K562 (cell line): ENCODE data around the gene NRSN2. TPM values are rescaled to one million over a fixed set of nuclear protein-coding genes. Genes with fewer than 3 reads are reported as not detected.
A peak's percentile ranks its signal among the peaks of the same experiment; 100 is the strongest.

Experiments
- AFF1 ChIP-seq, 2 experiments: fragments of 450-650 bp; IDR thresholded peaks; 2 replicates each; pipeline ENCODE4 v1.6.1; 2018; ENCODE audit warnings: mild to moderate bottlenecking in 2 of 2, low read depth in 1 of 2; ENCODE audit not compliant: partially characterized antibody in 2 of 2
- CHD1 ChIP-seq: fragments of 200-600 bp; sonication (generic); IDR thresholded peaks from one replicate; pipeline ENCODE4 v1.6.1; 2012; ENCODE audit warnings: mild to moderate bottlenecking, moderate library complexity, low read length, inconsistent platforms
- ETV5 ChIP-seq: sonication (generic); formaldehyde crosslinking; IDR thresholded peaks from 2 replicates; pipeline ENCODE4 v1.4.0; 2020; ENCODE audit warnings: low read depth, mild to moderate bottlenecking, missing genetic modification reagents
- FOXJ3 ChIP-seq: sonication (generic); formaldehyde crosslinking; IDR thresholded peaks from 2 replicates; pipeline ENCODE4 v1.4.0; 2020; ENCODE audit warnings: mild to moderate bottlenecking, missing genetic modification reagents
- HDAC3 ChIP-seq: fragments of 450-650 bp; IDR thresholded peaks from 2 replicates; pipeline ENCODE4 v1.6.1; 2018; ENCODE audit warnings: borderline replicate concordance, mild to moderate bottlenecking, moderate library complexity; ENCODE audit not compliant: partially characterized antibody
- HEY1 ChIP-seq: fragments of 250-450 bp; sonication (Bioruptor Pico); IDR thresholded peaks from 2 replicates; pipeline ENCODE4 v1.5.0; 2020; ENCODE audit warnings: mild to moderate bottlenecking, moderate library complexity, borderline replicate concordance
- HNRNPL ChIP-seq: fragments of 200-400 bp; formaldehyde crosslinking; IDR thresholded peaks from 2 replicates; pipeline ENCODE4 v1.6.1; 2017; ENCODE audit warnings: low read depth, mild to moderate bottlenecking, low read length
- IFI16 ChIP-seq: fragments of 250-450 bp; sonication (Bioruptor Pico); IDR thresholded peaks from 2 replicates; pipeline ENCODE4 v2.1.2; 2022; ENCODE audit warnings: mild to moderate bottlenecking, inconsistent platforms
- KDM4B ChIP-seq, 2 experiments: fragments of 450-650 bp in 1 of 2; sonication (generic) in 1 of 2; IDR thresholded peaks; 2 replicates each; pipeline ENCODE4 v1.6.1; 2016 to 2017; ENCODE audit warnings: borderline replicate concordance in 2 of 2, antibody characterized with exemption in 1 of 2, low read depth in 1 of 2, mild to moderate bottlenecking in 1 of 2
- KLF16 ChIP-seq: IDR thresholded peaks from 2 replicates; pipeline ENCODE4 v1.6.1; 2016; ENCODE audit warnings: antibody characterized with exemption
- MBD1 ChIP-seq: fragments of 250-450 bp; sonication (Bioruptor Pico); IDR thresholded peaks from 2 replicates; pipeline ENCODE4 v1.8.0; 2022; ENCODE audit warnings: inconsistent platforms
- MCM7 ChIP-seq, 2 experiments: fragments of 450-650 bp; IDR thresholded peaks; 2 replicates each; pipeline ENCODE4 v1.6.1; 2016 to 2018
- OTX1 ChIP-seq: fragments of 450-650 bp; formaldehyde crosslinking; IDR thresholded peaks from 2 replicates; pipeline ENCODE4 v1.4.0; 2022; ENCODE audit warnings: mild to moderate bottlenecking
- RBM14 ChIP-seq: fragments of 200-400 bp; formaldehyde crosslinking; IDR thresholded peaks from 2 replicates; pipeline ENCODE4 v1.6.1; 2018; ENCODE audit warnings: low read depth, mild to moderate bottlenecking, low read length, moderate library complexity, borderline replicate concordance; ENCODE audit not compliant: insufficient read depth
- RBM22 ChIP-seq: fragments of 200-400 bp; formaldehyde crosslinking; IDR thresholded peaks from 2 replicates; pipeline ENCODE4 v1.6.1; 2018; ENCODE audit warnings: low read length, low read depth; ENCODE audit not compliant: poor library complexity, severe bottlenecking
- SOX6 ChIP-seq: fragments of 450-650 bp; IDR thresholded peaks from 2 replicates; pipeline ENCODE4 v1.6.1; 2014; ENCODE audit warnings: mild to moderate bottlenecking
- TRIM28 ChIP-seq: fragments of 450-650 bp; IDR thresholded peaks from 2 replicates; pipeline ENCODE4 v1.6.1; 2017
- ZNF584 ChIP-seq: fragments of 200-800 bp; sonication (Bioruptor generic); IDR thresholded peaks from 2 replicates; pipeline ENCODE4 v1.6.1; 2016; ENCODE audit warnings: low read depth, mild to moderate bottlenecking, missing genetic modification characterization, missing compliant biosample characterization
- polyA plus RNA-seq, 8 experiments: library from polyadenylated mRNA; depleted of rRNA in 4 of 8; stranded (reverse) in 5 of 8; unstranded in 3 of 8; fragments of >200 nt; fragmentation: Nextera tagmentation in 2 of 8; fragmentation: Illumina TruSeq in 1 of 8; extraction: Ambion mirVana in 2 of 8; extraction: Trizol in 1 of 8; gene quantifications; 2 replicates each; pipeline versions ENCODE4 v1.2.1 to v1.2.3, GENCODE V29; 2011 to 2014; ENCODE audit warnings: inconsistent platforms in 1 of 8, missing spikeins in 1 of 8
- total RNA-seq, 7 experiments: library from RNA; depleted of rRNA in 6 of 7; stranded (reverse); fragments of >200 nt in 6 of 7; fragmentation: Illumina TruSeq in 2 of 7; extraction: Trizol in 2 of 7; gene quantifications; 2 replicates each; pipeline versions ENCODE4 v1.2.1 to v1.2.3, GENCODE V29; 2011 to 2021; ENCODE audit warnings: low replicate concordance in 1 of 7
- TF ChIP-seq, protein P1 (sequence below), 2 experiments: fragments of 200-800 bp in 1 of 2; sonication (Bioruptor generic) in 1 of 2; sonication (generic) in 1 of 2; formaldehyde crosslinking in 1 of 2; IDR thresholded peaks in 1 of 2; conservative IDR thresholded peaks in 1 of 2; 2 replicates each; pipeline versions ENCODE4 v1.5.0 to v1.6.1; 2016 to 2020; ENCODE audit warnings: missing compliant biosample characterization in 1 of 2, missing genetic modification characterization in 1 of 2, missing genetic modification reagents in 1 of 2

NRSN2 gene
- total and polyA plus RNA-seq, 9 of the 15 experiments (the other 6 are each of a cell fraction or from before 2014, with no cell fraction given), result 7.5 to 29.7 (median 11.1) TPM

GRCh38 chr20:373171-373890, 26.4 kb downstream of the NRSN2 start (continued):
- TF ChIP-seq FOXJ3 (CRISPR knock-in tag) (no peak), RBM22 (no peak), HDAC3 (peak; percentile 42), AFF1 (IDR thresholded peaks at IDR 0.05; ENCODE audit: low read depth in 1 of 2, partially characterized antibody in 2 of 2) (peak in 1 of 2 experiments; percentile 51), HEY1 (CRISPR knock-in tag) (no peak), KDM4B (IDR thresholded peaks at IDR 0.05; ENCODE audit: borderline replicate concordance in 2 of 2, low read depth in 1 of 2) (no peak), ETV5 (CRISPR knock-in tag) (peak; percentile 32; the same call in 1 of the 2 replicates), OTX1 (CRISPR knock-in tag) (no peak), TRIM28 (no peak), HNRNPL (no peak), MBD1 (CRISPR knock-in tag) (no peak), MCM7 (IDR thresholded peaks at IDR 0.05) (no peak), ZNF584 (CRISPR knock-in tag) (peak; percentile 70), KLF16 (no peak), IFI16 (CRISPR knock-in tag) (no peak), CHD1 (no peak), SOX6 (peak; percentile 54; the same call in 1 of the 2 replicates), RBM14 (no peak)
- TF ChIP-seq, protein P1, sequence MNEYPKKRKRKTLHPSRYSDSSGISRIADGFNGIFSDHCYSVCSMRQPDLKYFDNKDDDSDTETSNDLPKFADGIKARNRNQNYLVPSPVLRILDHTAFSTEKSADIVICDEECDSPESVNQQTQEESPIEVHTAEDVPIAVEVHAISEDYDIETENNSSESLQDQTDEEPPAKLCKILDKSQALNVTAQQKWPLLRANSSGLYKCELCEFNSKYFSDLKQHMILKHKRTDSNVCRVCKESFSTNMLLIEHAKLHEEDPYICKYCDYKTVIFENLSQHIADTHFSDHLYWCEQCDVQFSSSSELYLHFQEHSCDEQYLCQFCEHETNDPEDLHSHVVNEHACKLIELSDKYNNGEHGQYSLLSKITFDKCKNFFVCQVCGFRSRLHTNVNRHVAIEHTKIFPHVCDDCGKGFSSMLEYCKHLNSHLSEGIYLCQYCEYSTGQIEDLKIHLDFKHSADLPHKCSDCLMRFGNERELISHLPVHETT (CRISPR knock-in tag; conservative IDR thresholded peaks at IDR 0.05 in 1 of 2, IDR thresholded peaks at IDR 0.05 in 1 of 2), result no peak
